Nephron progenitor cell (in vitro differentiated cells): ENCODE measurements around the gene SLC19A3.

ENCODE experiments used
- DNase-seq: peaks from one replicate; pipeline ENCODE4 v3.0.0; 2021
- H3K27ac Mint-ChIP-seq: 2 replicates; pipeline ENCODE4 v1.8.0; 2021; ENCODE audit warnings: mild to moderate bottlenecking, moderate library complexity, mixed read lengths
- H3K27me3 Mint-ChIP-seq: 2 replicates; pipeline ENCODE4 v1.8.0; 2021; ENCODE audit warnings: mild to moderate bottlenecking, low read depth, mixed read lengths; ENCODE audit not compliant: poor library complexity
- H3K36me3 Mint-ChIP-seq: 2 replicates; pipeline ENCODE4 v1.8.0; 2021; ENCODE audit warnings: low read depth, mixed read lengths
- H3K4me1 Mint-ChIP-seq: 2 replicates; pipeline ENCODE4 v1.8.0; 2021; ENCODE audit warnings: mixed read lengths
- H3K4me3 Mint-ChIP-seq: 2 replicates; pipeline ENCODE4 v1.8.0; 2021; ENCODE audit warnings: mild to moderate bottlenecking, moderate library complexity, mixed read lengths
- H3K9me3 Mint-ChIP-seq: 2 replicates; pipeline ENCODE4 v1.8.0; 2021; ENCODE audit warnings: mild to moderate bottlenecking, moderate library complexity, mixed read lengths
- CTCF ChIP-seq: fragments of 200-600 bp; sonication (generic); IDR thresholded peaks from 2 replicates; pipeline ENCODE4 v1.5.0; 2021; ENCODE audit warnings: antibody characterized with exemption

Gene SLC19A3

GRCh38 chr2:227706859-227707258 lies 11.0 kb downstream of the SLC19A3 start:
- DNase-seq, result no peak
- Mint-ChIP-seq H3K27ac (no peak overlapping the region), H3K27me3 (peaks cover 7% of the 10 kb centered on the region), H3K4me1 (no peaks in the 10 kb centered on the region), H3K36me3 (no peaks in the 10 kb centered on the region), H3K9me3 (peaks cover 4% of the 10 kb centered on the region), H3K4me3 (no peak overlapping the region)
- no peak for TF ChIP-seq CTCF

- H3K36me3 Mint-ChIP-seq, result no peaks in the 10 kb centered on the region
- H3K9me3 Mint-ChIP-seq, result peaks cover 8% of the 10 kb centered on the region
- H3K4me3 Mint-ChIP-seq, result no peak overlapping the region
- H3K27me3 Mint-ChIP-seq, result peaks cover 7% of the 10 kb centered on the region
- DNase-seq, result no peak
- H3K4me1 Mint-ChIP-seq, result no peaks in the 10 kb centered on the region
- no peak overlapping the region for H3K27ac Mint-ChIP-seq
- TF ChIP-seq CTCF, result no peak
Measured at GRCh38 chr2:227703961-227704360, 13.9 kb downstream of the SLC19A3 start.

- Mint-ChIP-seq H3K4me1 (no peaks in the 10 kb centered on the region), H3K4me3 (no peak overlapping the region), H3K36me3 (no peaks in the 10 kb centered on the region), H3K27ac (no peak overlapping the region), H3K27me3 (peaks cover 7% of the 10 kb centered on the region), H3K9me3 (peaks cover 9% of the 10 kb centered on the region)
- DNase-seq, result no peak
- TF ChIP-seq CTCF, result no peak
Measured at GRCh38 chr2:227703280-227703732, 14.5 kb downstream of the SLC19A3 start.

GRCh38 chr2:227701556-227701955 lies 16.3 kb downstream of the SLC19A3 start:
- Mint-ChIP-seq H3K4me1 (no peaks in the 10 kb centered on the region), H3K9me3 (peaks cover 9% of the 10 kb centered on the region), H3K27me3 (peaks cover 7% of the 10 kb centered on the region), H3K4me3 (no peak overlapping the region), H3K27ac (no peak overlapping the region), H3K36me3 (no peaks in the 10 kb centered on the region)
- DNase-seq, result no peak
- TF ChIP-seq CTCF, result no peak

- no peaks in the 10 kb centered on the region for H3K4me1 Mint-ChIP-seq
- no peak overlapping the region for H3K4me3 Mint-ChIP-seq
- no peak for DNase-seq
- no peaks in the 10 kb centered on the region for H3K27me3 Mint-ChIP-seq
- H3K27ac Mint-ChIP-seq, result no peak overlapping the region
- peaks cover 5% of the 10 kb centered on the region for H3K9me3 Mint-ChIP-seq
- H3K36me3 Mint-ChIP-seq, result no peaks in the 10 kb centered on the region
- TF ChIP-seq CTCF, result no peak
Measured at GRCh38 chr2:227696990-227697679, 20.7 kb downstream of the SLC19A3 start.

GRCh38 chr2:227687189-227687588 lies 30.6 kb downstream of the SLC19A3 start:
- no peaks in the 10 kb centered on the region for H3K9me3 Mint-ChIP-seq
- H3K4me3 Mint-ChIP-seq, result no peak overlapping the region
- no peaks in the 10 kb centered on the region for H3K4me1 Mint-ChIP-seq
- peaks cover 3% of the 10 kb centered on the region for H3K27me3 Mint-ChIP-seq
- TF ChIP-seq CTCF, result no peak
- no peak overlapping the region for H3K27ac Mint-ChIP-seq
- DNase-seq, result no peak
- H3K36me3 Mint-ChIP-seq, result no peaks in the 10 kb centered on the region
